ENCODE results near the gene GNG4. TPM values are rescaled to one million over a fixed set of nuclear protein-coding genes. Genes with fewer than 3 reads are reported as not detected.

The GNG4 gene
- 5.2 and 7.3 TPM in 2 replicates for total RNA-seq

DNA sequence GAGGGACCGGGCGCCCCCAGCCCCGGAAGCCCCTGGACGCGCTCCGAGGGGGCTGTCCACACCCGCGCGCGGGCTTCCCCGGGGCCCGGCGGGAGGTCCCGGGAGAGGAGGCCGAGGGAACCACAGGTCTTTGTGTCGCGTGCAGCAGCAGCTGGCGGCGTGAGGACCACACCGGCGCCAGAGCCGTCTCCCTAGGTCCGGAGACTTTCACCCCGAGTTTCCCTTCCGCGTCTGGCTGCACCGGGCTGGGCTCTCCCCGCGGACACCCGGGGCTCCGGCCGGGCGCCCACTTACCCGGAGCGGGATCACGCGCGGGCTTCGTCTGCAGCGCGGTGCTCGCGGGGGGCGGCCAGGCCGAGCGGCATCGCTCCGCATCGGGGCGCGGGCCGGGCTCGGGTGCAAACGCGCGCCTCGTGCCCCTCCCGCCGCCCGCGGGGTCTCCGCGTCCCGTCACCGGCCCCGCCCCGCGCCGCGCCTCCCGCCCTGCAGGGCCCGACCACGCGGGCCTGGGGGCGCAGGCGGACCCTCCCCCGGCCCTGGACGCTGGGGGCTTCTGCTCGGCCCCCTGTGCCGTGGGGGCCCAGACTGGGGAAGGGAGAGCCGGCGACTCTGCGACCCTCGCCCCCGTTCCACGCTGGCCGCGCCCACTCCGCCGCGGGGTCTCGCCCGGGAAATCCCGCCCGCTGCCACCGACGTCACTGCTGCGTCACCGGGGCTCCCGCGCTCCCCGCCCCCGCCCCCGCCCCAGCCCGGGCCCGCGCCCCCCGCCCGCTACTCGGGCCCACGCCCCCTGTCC, at the start of gene GNG4:
Gene GNG4 (minus strand): TSS at position 417 of the 796 bp plus-strand sequence. CDS start 65,946 bp downstream, outside the sequence.
- TF ChIP-seq, protein P1, sequence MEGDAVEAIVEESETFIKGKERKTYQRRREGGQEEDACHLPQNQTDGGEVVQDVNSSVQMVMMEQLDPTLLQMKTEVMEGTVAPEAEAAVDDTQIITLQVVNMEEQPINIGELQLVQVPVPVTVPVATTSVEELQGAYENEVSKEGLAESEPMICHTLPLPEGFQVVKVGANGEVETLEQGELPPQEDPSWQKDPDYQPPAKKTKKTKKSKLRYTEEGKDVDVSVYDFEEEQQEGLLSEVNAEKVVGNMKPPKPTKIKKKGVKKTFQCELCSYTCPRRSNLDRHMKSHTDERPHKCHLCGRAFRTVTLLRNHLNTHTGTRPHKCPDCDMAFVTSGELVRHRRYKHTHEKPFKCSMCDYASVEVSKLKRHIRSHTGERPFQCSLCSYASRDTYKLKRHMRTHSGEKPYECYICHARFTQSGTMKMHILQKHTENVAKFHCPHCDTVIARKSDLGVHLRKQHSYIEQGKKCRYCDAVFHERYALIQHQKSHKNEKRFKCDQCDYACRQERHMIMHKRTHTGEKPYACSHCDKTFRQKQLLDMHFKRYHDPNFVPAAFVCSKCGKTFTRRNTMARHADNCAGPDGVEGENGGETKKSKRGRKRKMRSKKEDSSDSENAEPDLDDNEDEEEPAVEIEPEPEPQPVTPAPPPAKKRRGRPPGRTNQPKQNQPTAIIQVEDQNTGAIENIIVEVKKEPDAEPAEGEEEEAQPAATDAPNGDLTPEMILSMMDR (IDR thresholded peaks at IDR 0.05; ENCODE audit: insufficient read depth, low read depth, low read length), result no peak
- peak within 1 kb of the TSS; percentile 54 for H3K4me3 ChIP-seq (ENCODE audit: low read depth, low read length)
- no peak for DNase-seq (ENCODE audit: low read depth)

GRCh38 chr1:235697508-235697907, 47.9 kb upstream of the GNG4 start:
- no peak for DNase-seq (ENCODE audit: low read depth)
- no peak overlapping the region for H3K4me3 ChIP-seq (ENCODE audit: low read depth, low read length)
- TF ChIP-seq, protein P1 (IDR thresholded peaks at IDR 0.05; ENCODE audit: insufficient read depth, low read depth, low read length), result no peak

DNA sequence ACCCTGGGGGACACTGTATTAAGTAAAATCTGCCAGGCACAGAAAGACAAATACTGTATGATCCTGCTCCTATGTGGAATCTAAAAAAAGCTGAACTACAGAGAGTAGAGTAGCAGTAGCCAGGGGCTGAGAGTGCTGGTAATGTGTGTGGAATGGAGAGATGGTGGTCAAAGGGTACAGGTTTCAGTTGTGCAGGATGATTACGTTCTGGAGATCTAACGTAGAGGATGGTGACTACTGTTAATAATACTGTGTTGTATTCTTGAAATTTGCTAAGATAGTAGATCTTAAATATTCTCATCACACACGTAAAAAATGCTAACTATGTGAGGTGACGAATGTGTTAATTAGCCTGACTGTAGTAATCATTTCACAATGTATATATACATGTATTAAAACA, 39.8 kb upstream of the GNG4 start:
- DNase-seq (ENCODE audit: low read depth), result no peak
- H3K4me3 ChIP-seq (ENCODE audit: low read depth, low read length), result no peak overlapping the region
- TF ChIP-seq, protein P1 (IDR thresholded peaks at IDR 0.05; ENCODE audit: insufficient read depth, low read depth, low read length), result no peak

- TF ChIP-seq, protein P1 (IDR thresholded peaks at IDR 0.05; ENCODE audit: insufficient read depth, low read depth, low read length), result no peak
- H3K4me3 ChIP-seq (ENCODE audit: low read depth, low read length), result no peak overlapping the region
- no peak for DNase-seq (ENCODE audit: low read depth)
These were observed 38.5 kb upstream of the GNG4 start for GRCh38 chr1:235688096-235688495.

DNA sequence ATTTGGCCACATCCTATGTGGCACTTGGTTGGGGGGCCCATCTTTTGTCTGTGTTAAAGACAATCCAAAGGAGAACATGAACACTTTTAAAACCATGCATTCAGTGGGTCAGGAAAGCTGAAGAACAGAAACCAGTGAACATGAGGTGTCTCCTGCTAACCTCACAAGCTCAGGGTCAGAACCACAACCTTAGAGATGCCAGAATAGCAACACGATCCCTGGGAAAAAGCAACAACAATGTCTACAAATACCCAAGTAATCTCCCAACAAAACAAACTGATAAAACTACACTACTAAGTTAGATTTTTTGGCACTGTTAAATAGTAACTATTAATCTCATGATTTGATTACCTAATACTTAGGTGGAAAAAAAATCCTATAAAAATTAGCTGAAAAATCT, 34.1 kb upstream of the GNG4 start:
- H3K4me3 ChIP-seq (ENCODE audit: low read depth, low read length), result no peak overlapping the region
- TF ChIP-seq, protein P1 (IDR thresholded peaks at IDR 0.05; ENCODE audit: insufficient read depth, low read depth, low read length), result no peak
- peak; percentile 81 for DNase-seq (ENCODE audit: low read depth)

DNA sequence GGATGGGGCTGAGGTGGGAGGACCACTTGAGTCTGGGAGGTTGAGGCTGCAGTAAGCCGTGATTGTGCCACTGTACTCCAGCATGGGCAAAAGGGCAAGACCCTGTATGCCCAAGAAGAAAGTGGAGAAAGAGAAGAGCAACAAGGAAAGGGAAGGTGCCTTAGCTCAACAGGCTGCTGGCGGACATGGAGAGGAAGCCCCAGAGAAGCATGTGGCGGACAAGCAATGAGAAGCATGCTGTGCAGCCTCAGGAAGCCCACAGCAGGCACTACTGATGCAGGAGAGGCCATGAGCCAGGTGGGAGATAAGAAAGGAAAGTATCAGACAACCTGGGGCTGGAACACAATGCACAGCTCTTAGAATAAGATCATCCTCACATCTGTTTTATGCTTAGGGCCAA, 32.6 kb upstream of the GNG4 start:
- no peak for DNase-seq (ENCODE audit: low read depth)
- no peak overlapping the region for H3K4me3 ChIP-seq (ENCODE audit: low read depth, low read length)
- TF ChIP-seq, protein P1 (IDR thresholded peaks at IDR 0.05; ENCODE audit: insufficient read depth, low read depth, low read length), result no peak
